22Rv1 (cell line): ENCODE data around the gene EXOC3.

Experiments used
- CTCF ChIP-seq: fragments of 450-650 bp; IDR thresholded peaks from 2 replicates; pipeline ENCODE4 v1.5.1; 2017; ENCODE audit warnings: mild to moderate bottlenecking
- ZFX ChIP-seq: fragments of 450-650 bp; IDR thresholded peaks from 2 replicates; pipeline ENCODE4 v1.6.1; 2017; ENCODE audit warnings: antibody characterized with exemption, borderline replicate concordance

DNA sequence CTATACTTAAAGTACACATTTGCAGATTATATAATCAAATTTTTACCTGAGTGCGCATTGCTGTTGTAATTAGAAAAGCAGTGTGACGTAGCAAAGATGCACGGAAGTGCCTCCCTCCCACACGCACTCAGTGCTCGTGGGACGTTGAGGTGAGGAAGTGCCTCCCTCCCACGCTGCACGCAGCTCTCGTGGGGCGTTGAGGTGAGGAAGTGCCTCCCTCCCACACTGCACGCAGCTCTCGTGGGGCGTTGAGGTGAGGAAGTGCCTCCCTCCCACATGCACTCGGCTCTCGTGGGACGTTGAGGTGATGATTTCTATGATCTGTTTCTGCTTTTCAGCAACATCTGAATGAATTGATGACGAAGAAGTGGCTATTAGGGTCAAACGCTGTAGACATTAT lies 21.0 kb downstream of the EXOC3 start:
- TF ChIP-seq CTCF (no peak), ZFX (no peak)
